ENCODE data around the gene PFN3. TPM values are rescaled to one million over a fixed set of nuclear protein-coding genes. Genes with fewer than 3 reads are reported as not detected.

Gene PFN3
- total RNA-seq, 1 experiment from 2014 or later: not detected

DNA sequence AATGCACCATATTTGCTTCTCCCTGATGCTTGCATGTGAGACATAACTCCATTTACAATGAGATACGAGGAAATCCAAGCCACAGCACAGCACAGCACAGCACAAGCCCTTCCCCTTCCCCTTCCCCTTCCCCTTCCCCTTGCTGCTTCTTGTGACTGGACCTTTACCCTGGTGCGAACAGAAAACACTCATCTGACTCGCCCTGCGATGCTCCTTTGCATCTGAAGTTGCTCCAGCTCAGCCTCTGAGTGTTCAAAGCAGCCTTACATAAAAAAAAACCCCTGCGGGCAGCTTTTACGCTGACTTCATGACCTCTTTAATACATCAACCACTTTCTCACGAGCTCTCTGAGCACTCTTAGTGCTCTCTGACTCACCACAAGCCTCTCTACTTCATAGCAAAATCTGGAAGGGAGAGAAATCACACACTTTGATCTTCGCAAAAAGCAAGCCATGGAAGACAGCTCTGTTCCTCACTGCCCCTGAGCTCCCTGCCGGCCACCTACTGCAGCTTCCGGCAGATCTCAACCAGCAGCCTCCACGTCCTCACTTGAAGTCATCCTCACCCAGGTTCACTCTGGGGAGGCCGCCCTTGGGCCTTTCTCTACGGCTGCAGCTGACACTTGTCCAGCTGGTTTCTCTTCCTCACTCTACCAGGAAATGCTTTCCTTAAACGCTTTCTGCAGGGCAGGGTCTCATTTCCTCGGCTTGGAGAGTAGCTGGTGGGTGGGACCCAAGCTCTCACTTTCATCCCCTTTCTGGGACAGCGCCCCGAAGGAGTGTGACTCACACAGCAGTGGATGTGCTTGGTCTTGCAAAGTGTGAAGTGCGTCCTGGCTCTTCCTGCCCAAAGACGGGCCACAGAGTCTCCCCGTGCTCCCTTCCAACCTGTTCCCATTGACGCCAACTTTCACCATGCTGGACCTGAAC lies 11.0 kb downstream of the PFN3 start:
- intact Hi-C loops (cut with micrococcal nuclease; ENCODE audit: unreplicated experiment): loop anchor here (1.0 to 2.0 kb wide), 2 partner anchors 71 to 112 kb away; no protein-coding TSS in a partner anchor
- Mint-ChIP-seq H3K4me3 (ENCODE audit: low read depth, unreplicated experiment) (peak overlapping the region; percentile 51), H3K9me3 (ENCODE audit: low read depth, unreplicated experiment) (no peaks in the 10 kb centered on the region), H3K27ac (ENCODE audit: unreplicated experiment) (peak overlapping the region; percentile 75), H3K36me3 (ENCODE audit: insufficient read depth, unreplicated experiment) (peaks cover 19% of the 10 kb centered on the region), H3K27me3 (ENCODE audit: unreplicated experiment) (no peaks in the 10 kb centered on the region), H3K4me1 (ENCODE audit: low read depth, unreplicated experiment) (peaks cover 38% of the 10 kb centered on the region)
- TF ChIP-seq, protein P1, sequence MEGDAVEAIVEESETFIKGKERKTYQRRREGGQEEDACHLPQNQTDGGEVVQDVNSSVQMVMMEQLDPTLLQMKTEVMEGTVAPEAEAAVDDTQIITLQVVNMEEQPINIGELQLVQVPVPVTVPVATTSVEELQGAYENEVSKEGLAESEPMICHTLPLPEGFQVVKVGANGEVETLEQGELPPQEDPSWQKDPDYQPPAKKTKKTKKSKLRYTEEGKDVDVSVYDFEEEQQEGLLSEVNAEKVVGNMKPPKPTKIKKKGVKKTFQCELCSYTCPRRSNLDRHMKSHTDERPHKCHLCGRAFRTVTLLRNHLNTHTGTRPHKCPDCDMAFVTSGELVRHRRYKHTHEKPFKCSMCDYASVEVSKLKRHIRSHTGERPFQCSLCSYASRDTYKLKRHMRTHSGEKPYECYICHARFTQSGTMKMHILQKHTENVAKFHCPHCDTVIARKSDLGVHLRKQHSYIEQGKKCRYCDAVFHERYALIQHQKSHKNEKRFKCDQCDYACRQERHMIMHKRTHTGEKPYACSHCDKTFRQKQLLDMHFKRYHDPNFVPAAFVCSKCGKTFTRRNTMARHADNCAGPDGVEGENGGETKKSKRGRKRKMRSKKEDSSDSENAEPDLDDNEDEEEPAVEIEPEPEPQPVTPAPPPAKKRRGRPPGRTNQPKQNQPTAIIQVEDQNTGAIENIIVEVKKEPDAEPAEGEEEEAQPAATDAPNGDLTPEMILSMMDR (IDR thresholded peaks at IDR 0.05; ENCODE audit: unreplicated experiment): no peak
- CTCF ChIA-PET: interaction anchor here (0.6 to 5.3 kb wide), 33 partner anchors 10 to 157 kb away, joined by 3 to 94 read pairs (median 5); partner anchors contain the start of genes GRK6, LMAN2, MXD3 and PDLIM7
- peak; percentile 76 for DNase-seq
- TSS peak; percentile 33 for BruUV-seq (replicated peaks)

DNA sequence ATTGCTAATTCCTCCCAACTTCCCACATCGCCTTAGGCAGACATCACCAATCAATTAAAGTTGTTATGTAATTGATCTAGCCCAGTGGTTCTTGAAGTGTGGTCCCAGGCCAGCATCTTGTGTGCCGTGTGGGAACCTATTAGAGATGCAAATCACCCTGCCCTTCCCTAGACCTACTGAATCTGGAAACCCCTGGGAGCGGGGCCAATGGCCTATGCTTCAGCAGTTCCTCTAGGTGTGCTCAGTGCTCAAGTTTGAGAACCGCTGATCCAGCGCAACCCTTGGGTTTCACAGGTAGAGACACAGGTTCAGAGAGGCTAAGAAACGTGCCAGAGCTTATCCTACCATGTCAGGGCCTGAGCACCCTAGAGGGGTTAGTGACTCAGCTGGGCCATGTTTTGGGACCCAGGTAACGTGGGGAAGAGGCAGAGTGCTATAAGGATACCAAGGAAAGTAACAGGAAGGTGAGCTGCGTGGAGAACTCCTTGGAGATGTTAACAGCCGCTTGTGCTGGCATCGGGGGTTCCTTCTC lies 11.9 kb downstream of the PFN3 start:
- no TSS peak for BruUV-seq (replicated peaks)
- Mint-ChIP-seq H3K27ac (ENCODE audit: unreplicated experiment) (peak overlapping the region; percentile 75), H3K9me3 (ENCODE audit: low read depth, unreplicated experiment) (no peaks in the 10 kb centered on the region), H3K4me3 (ENCODE audit: low read depth, unreplicated experiment) (peak overlapping the region; percentile 51), H3K4me1 (ENCODE audit: low read depth, unreplicated experiment) (peaks cover 38% of the 10 kb centered on the region), H3K27me3 (ENCODE audit: unreplicated experiment) (no peaks in the 10 kb centered on the region), H3K36me3 (ENCODE audit: insufficient read depth, unreplicated experiment) (peaks cover 19% of the 10 kb centered on the region)
- CTCF ChIA-PET: interaction anchor here (0.8 to 5.3 kb wide), 10 partner anchors 10 to 109 kb away, joined by 3 to 94 read pairs (median 18); partner anchors contain the start of genes MXD3, PDLIM7, PRELID1 and RAB24
- no peak for DNase-seq
- intact Hi-C loops (cut with micrococcal nuclease; ENCODE audit: unreplicated experiment): no loop called here
- TF ChIP-seq, protein P1 (IDR thresholded peaks at IDR 0.05; ENCODE audit: unreplicated experiment): no peak

DNA sequence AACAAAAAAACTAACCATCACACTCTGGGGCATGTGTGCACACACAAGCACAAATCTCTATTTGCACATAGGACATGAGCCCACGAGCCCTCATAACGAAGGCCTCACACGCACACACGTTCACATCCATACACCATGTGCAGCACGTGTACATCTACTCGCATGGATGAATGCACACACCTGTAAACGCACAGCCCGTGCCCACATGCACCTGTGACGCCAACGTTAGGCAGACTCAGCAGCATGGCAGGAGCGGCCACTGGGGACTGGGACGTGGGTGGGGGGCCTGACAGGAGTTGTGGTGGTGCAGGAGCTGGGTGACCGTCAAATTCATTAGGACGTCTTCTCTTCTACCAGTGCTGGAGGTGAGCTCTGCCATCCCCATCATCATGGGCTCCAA lies 13.1 kb downstream of the PFN3 start:
- peaks cover 19% of the 10 kb centered on the region for H3K36me3 Mint-ChIP-seq (ENCODE audit: insufficient read depth, unreplicated experiment)

DNA sequence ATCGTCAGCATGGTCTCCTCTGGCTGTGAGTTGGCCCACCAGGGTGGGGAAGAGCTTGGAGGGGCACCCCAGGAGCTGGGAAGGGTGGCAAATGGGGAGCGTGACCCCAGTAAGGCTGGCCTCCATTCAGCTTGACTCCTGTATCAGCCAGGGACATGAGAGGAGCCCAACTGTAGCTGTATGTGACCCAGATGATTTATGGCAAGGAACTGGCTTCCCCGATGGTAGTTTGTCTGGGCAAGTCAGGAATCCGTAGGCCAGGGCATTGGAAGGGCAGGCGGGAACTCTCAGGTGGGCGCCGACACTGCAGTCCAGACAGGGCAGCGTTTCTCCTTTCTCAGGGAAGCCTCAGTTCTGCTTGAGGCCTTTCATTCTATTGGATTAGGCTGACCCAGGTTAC lies 13.9 kb downstream of the PFN3 start:
- TF ChIP-seq, protein P1 (IDR thresholded peaks at IDR 0.05; ENCODE audit: unreplicated experiment): no peak
- CTCF ChIA-PET: interaction anchor here (0.5 to 1.1 kb wide), 4 partner anchors 15 to 1317 kb away, joined by 3 to 5 read pairs (median 4); no protein-coding TSS in a partner anchor

More for the DNA sequence above, 13.1 kb downstream of the PFN3 start:
- Mint-ChIP-seq H3K4me1 (ENCODE audit: low read depth, unreplicated experiment) (peaks cover 41% of the 10 kb centered on the region), H3K9me3 (ENCODE audit: low read depth, unreplicated experiment) (no peaks in the 10 kb centered on the region), H3K4me3 (ENCODE audit: low read depth, unreplicated experiment) (no peak overlapping the region), H3K27ac (ENCODE audit: unreplicated experiment) (no peak overlapping the region), H3K27me3 (ENCODE audit: unreplicated experiment) (no peaks in the 10 kb centered on the region)
- TF ChIP-seq, protein P1 (IDR thresholded peaks at IDR 0.05; ENCODE audit: unreplicated experiment): no peak
- CTCF ChIA-PET: interaction anchor here (1.0 kb wide), 1 partner anchor 297 kb away, joined by 5 read pairs; no protein-coding TSS in a partner anchor
- no TSS peak for BruUV-seq (replicated peaks)
- DNase-seq: no peak
- intact Hi-C loops (cut with micrococcal nuclease; ENCODE audit: unreplicated experiment): no loop called here

More for the DNA sequence above, 13.9 kb downstream of the PFN3 start:
- intact Hi-C loops (cut with micrococcal nuclease; ENCODE audit: unreplicated experiment): no loop called here
- H3K9me3 Mint-ChIP-seq (ENCODE audit: low read depth, unreplicated experiment): no peaks in the 10 kb centered on the region
- no peak for DNase-seq
- peaks cover 17% of the 10 kb centered on the region for H3K36me3 Mint-ChIP-seq (ENCODE audit: insufficient read depth, unreplicated experiment)
- H3K4me1 Mint-ChIP-seq (ENCODE audit: low read depth, unreplicated experiment): peaks cover 45% of the 10 kb centered on the region
- BruUV-seq (replicated peaks): no TSS peak
- no peaks in the 10 kb centered on the region for H3K27me3 Mint-ChIP-seq (ENCODE audit: unreplicated experiment)
- no peak overlapping the region for H3K4me3 Mint-ChIP-seq (ENCODE audit: low read depth, unreplicated experiment)
- H3K27ac Mint-ChIP-seq (ENCODE audit: unreplicated experiment): no peak overlapping the region
